Stimulated activated naive CD8-positive, alpha-beta T cell treated with anti-CD3 and anti-CD28 coated beads, Interleukin-15, amount 100 ng/mL, for 72 hours (primary cell): Measurements from ENCODE around the gene TRPV6.

Experiments used
- ATAC-seq: fragments of 150-1000 bp; cut with Tn5 transposase; 2 replicates; pipeline ENCODE4 v1.10.0; 2021; ENCODE audit warnings: mild to moderate bottlenecking, moderate library complexity
- DNase-seq, 2 donors: peaks; one replicate each; pipeline ENCODE4 v3.0.0; 2021 to 2022
- H3K27ac Mint-ChIP-seq, 2 donors: one replicate each; pipeline ENCODE4 v1.8.0; 2022; ENCODE audit warnings: mild to moderate bottlenecking in 2 of 2, mixed read lengths in 2 of 2, moderate library complexity in 2 of 2
- H3K27me3 Mint-ChIP-seq: one replicate; pipeline ENCODE4 v1.8.0; 2022; ENCODE audit warnings: mixed read lengths
- H3K4me1 Mint-ChIP-seq: one replicate; pipeline ENCODE4 v1.8.0; 2022; ENCODE audit warnings: mild to moderate bottlenecking, mixed read lengths
- H3K4me3 Mint-ChIP-seq, 2 donors: one replicate each; pipeline ENCODE4 v1.8.0; 2022; ENCODE audit warnings: mild to moderate bottlenecking in 2 of 2, mixed read lengths in 2 of 2, moderate library complexity in 1 of 2
- H3K9me3 Mint-ChIP-seq, 2 donors: one replicate each; pipeline ENCODE4 v1.8.0; 2022; ENCODE audit warnings: mixed read lengths in 2 of 2

Gene TRPV6

GRCh38 chr7:142869434-142869833 lies 16.1 kb downstream of the TRPV6 start:
- Mint-ChIP-seq H3K4me1 (peaks cover 7% of the 10 kb centered on the region), H3K27ac (no peak overlapping the region), H3K4me3 (no peak overlapping the region), H3K27me3 (no peaks in the 10 kb centered on the region), H3K9me3 (no peaks in the 10 kb centered on the region)
- DNase-seq (no peak), ATAC-seq (no peak)

- H3K27ac Mint-ChIP-seq: no peak overlapping the region
- H3K9me3 Mint-ChIP-seq: no peaks in the 10 kb centered on the region
- no peak for ATAC-seq
- peaks cover 7% of the 10 kb centered on the region for H3K4me1 Mint-ChIP-seq
- no peak overlapping the region for H3K4me3 Mint-ChIP-seq
- no peak for DNase-seq
- H3K27me3 Mint-ChIP-seq: no peaks in the 10 kb centered on the region
These were observed 16.5 kb downstream of the TRPV6 start for GRCh38 chr7:142868986-142869415.

- no peak overlapping the region for H3K27ac Mint-ChIP-seq
- H3K27me3 Mint-ChIP-seq: no peaks in the 10 kb centered on the region
- H3K9me3 Mint-ChIP-seq: no peaks in the 10 kb centered on the region
- ATAC-seq (no peak), DNase-seq (no peak)
- H3K4me1 Mint-ChIP-seq: peaks cover 7% of the 10 kb centered on the region
- H3K4me3 Mint-ChIP-seq: no peak overlapping the region
These were observed 17.2 kb downstream of the TRPV6 start for GRCh38 chr7:142868188-142868985.

- Mint-ChIP-seq H3K4me1 (peaks cover 7% of the 10 kb centered on the region), H3K4me3 (no peak overlapping the region), H3K27ac (no peak overlapping the region), H3K27me3 (no peaks in the 10 kb centered on the region), H3K9me3 (no peaks in the 10 kb centered on the region)
- ATAC-seq: no peak
- no peak for DNase-seq
These were observed 18.0 kb downstream of the TRPV6 start for GRCh38 chr7:142867398-142868187.

GRCh38 chr7:142867097-142867378 lies 18.5 kb downstream of the TRPV6 start:
- H3K4me3 Mint-ChIP-seq: no peak overlapping the region
- no peak for ATAC-seq
- no peak for DNase-seq
- peaks cover 7% of the 10 kb centered on the region for H3K4me1 Mint-ChIP-seq
- no peak overlapping the region for H3K27ac Mint-ChIP-seq
- no peaks in the 10 kb centered on the region for H3K27me3 Mint-ChIP-seq
- no peaks in the 10 kb centered on the region for H3K9me3 Mint-ChIP-seq

- Mint-ChIP-seq H3K27ac (no peak overlapping the region), H3K9me3 (no peaks in the 10 kb centered on the region), H3K4me1 (peaks cover 7% of the 10 kb centered on the region), H3K27me3 (no peaks in the 10 kb centered on the region), H3K4me3 (no peak overlapping the region)
- ATAC-seq (no peak), DNase-seq (no peak)
These were observed 19.0 kb downstream of the TRPV6 start for GRCh38 chr7:142866361-142867096.

- DNase-seq (no peak), ATAC-seq (no peak)
- Mint-ChIP-seq H3K4me1 (peaks cover 7% of the 10 kb centered on the region), H3K27me3 (no peaks in the 10 kb centered on the region), H3K4me3 (no peak overlapping the region), H3K9me3 (no peaks in the 10 kb centered on the region), H3K27ac (no peak overlapping the region)
These were observed 19.8 kb downstream of the TRPV6 start for GRCh38 chr7:142865766-142866165.

- no peaks in the 10 kb centered on the region for H3K27me3 Mint-ChIP-seq
- no peak overlapping the region for H3K4me3 Mint-ChIP-seq
- ATAC-seq: no peak
- H3K9me3 Mint-ChIP-seq: no peaks in the 10 kb centered on the region
- no peak for DNase-seq
- H3K4me1 Mint-ChIP-seq: peaks cover 7% of the 10 kb centered on the region
- H3K27ac Mint-ChIP-seq: peak overlapping the region in 1 of 2 donors; percentile 72
These were observed 20.4 kb downstream of the TRPV6 start for GRCh38 chr7:142864980-142865747.

- H3K4me1 Mint-ChIP-seq: peaks cover 7% of the 10 kb centered on the region
- no peak for DNase-seq
- H3K4me3 Mint-ChIP-seq: no peak overlapping the region
- ATAC-seq: no peak
- H3K9me3 Mint-ChIP-seq: no peaks in the 10 kb centered on the region
- H3K27ac Mint-ChIP-seq: no peak overlapping the region
- H3K27me3 Mint-ChIP-seq: no peaks in the 10 kb centered on the region
These were observed 21.5 kb downstream of the TRPV6 start for GRCh38 chr7:142863891-142864685.

GRCh38 chr7:142862786-142863400 lies 22.7 kb downstream of the TRPV6 start:
- Mint-ChIP-seq H3K27ac (peak overlapping the region in 1 of 2 donors; percentile 46), H3K4me3 (no peak overlapping the region), H3K27me3 (no peaks in the 10 kb centered on the region), H3K9me3 (no peaks in the 10 kb centered on the region), H3K4me1 (peaks cover 7% of the 10 kb centered on the region)
- DNase-seq: no peak
- no peak for ATAC-seq

GRCh38 chr7:142862351-142862750 lies 23.2 kb downstream of the TRPV6 start:
- no peak for ATAC-seq
- Mint-ChIP-seq H3K4me3 (no peak overlapping the region), H3K4me1 (peaks cover 7% of the 10 kb centered on the region), H3K27me3 (no peaks in the 10 kb centered on the region), H3K27ac (no peak overlapping the region), H3K9me3 (no peaks in the 10 kb centered on the region)
- no peak for DNase-seq

GRCh38 chr7:142860968-142861367 lies 24.6 kb downstream of the TRPV6 start:
- peaks cover 3% of the 10 kb centered on the region for H3K27me3 Mint-ChIP-seq
- peaks cover 11% of the 10 kb centered on the region for H3K4me1 Mint-ChIP-seq
- no peaks in the 10 kb centered on the region for H3K9me3 Mint-ChIP-seq
- DNase-seq: no peak
- no peak overlapping the region for H3K4me3 Mint-ChIP-seq
- H3K27ac Mint-ChIP-seq: peak overlapping the region in 1 of 2 donors; percentile 50
- ATAC-seq: no peak

GRCh38 chr7:142859829-142860228 lies 25.7 kb downstream of the TRPV6 start:
- no peak overlapping the region for H3K4me3 Mint-ChIP-seq
- no peaks in the 10 kb centered on the region for H3K9me3 Mint-ChIP-seq
- peaks cover 17% of the 10 kb centered on the region for H3K4me1 Mint-ChIP-seq
- H3K27me3 Mint-ChIP-seq: peaks cover 8% of the 10 kb centered on the region
- ATAC-seq (no peak), DNase-seq (no peak)
- no peak overlapping the region for H3K27ac Mint-ChIP-seq

- DNase-seq (no peak), ATAC-seq (no peak)
- H3K27ac Mint-ChIP-seq: no peak overlapping the region
These were observed 26.1 kb downstream of the TRPV6 start for GRCh38 chr7:142859411-142859810.

More at GRCh38 chr7:142859411-142859810, 26.1 kb downstream of the TRPV6 start:
- peaks cover 8% of the 10 kb centered on the region for H3K27me3 Mint-ChIP-seq
- H3K9me3 Mint-ChIP-seq: no peaks in the 10 kb centered on the region
- no peak overlapping the region for H3K4me3 Mint-ChIP-seq
- H3K4me1 Mint-ChIP-seq: peaks cover 17% of the 10 kb centered on the region
